ENCODE measurements around the gene EFHC1.

The EFHC1 gene

GRCh38 chr6:52557389-52558265 lies 137.5 kb downstream of the EFHC1 start:
- Histone ChIP-seq H3K9ac (ENCODE audit: low read depth in 1 of 2, low read length in 2 of 2) (peak overlapping the region in 1 of 2 donors; percentile 11), H3K4me3 (ENCODE audit: low read depth in 1 of 2, low read length in 2 of 2) (no peak overlapping the region), H3K27ac (ENCODE audit: low read depth, low read length) (no peak overlapping the region), H3K27me3 (ENCODE audit: control insufficient read depth in 1 of 2, insufficient read depth in 2 of 2, low read length in 2 of 2) (no peaks in the 10 kb centered on the region), H3K36me3 (ENCODE audit: control insufficient read depth in 1 of 2, insufficient read depth in 2 of 2, low read length in 2 of 2) (no peaks in the 10 kb centered on the region), H3K4me1 (ENCODE audit: control insufficient read depth in 1 of 2, insufficient read depth in 2 of 2, low read length in 2 of 2) (peaks cover 10 to 31% of the 10 kb centered on the region in 2 donors), H3K9me3 (ENCODE audit: control insufficient read depth in 1 of 2, low read length in 2 of 2) (no peaks in the 10 kb centered on the region)

- H3K36me3 ChIP-seq (ENCODE audit: control insufficient read depth in 1 of 2, insufficient read depth in 2 of 2, low read length in 2 of 2) = no peaks in the 10 kb centered on the region
- H3K9me3 ChIP-seq (ENCODE audit: control insufficient read depth in 1 of 2, low read length in 2 of 2) = no peaks in the 10 kb centered on the region
- no peak overlapping the region for H3K4me3 ChIP-seq (ENCODE audit: low read depth in 1 of 2, low read length in 2 of 2)
- H3K27me3 ChIP-seq (ENCODE audit: control insufficient read depth in 1 of 2, insufficient read depth in 2 of 2, low read length in 2 of 2) = no peaks in the 10 kb centered on the region
- peak overlapping the region in 1 of 2 donors; percentile 11 for H3K9ac ChIP-seq (ENCODE audit: low read depth in 1 of 2, low read length in 2 of 2)
- no peak overlapping the region for H3K27ac ChIP-seq (ENCODE audit: low read depth, low read length)
- peaks cover 13 to 29% of the 10 kb centered on the region in 2 donors for H3K4me1 ChIP-seq (ENCODE audit: control insufficient read depth in 1 of 2, insufficient read depth in 2 of 2, low read length in 2 of 2)
Measured at GRCh38 chr6:52558266-52559000, 138.3 kb downstream of the EFHC1 start.

GRCh38 chr6:52560462-52560861 lies 140.3 kb downstream of the EFHC1 start:
- Histone ChIP-seq H3K27me3 (ENCODE audit: control insufficient read depth in 1 of 2, insufficient read depth in 2 of 2, low read length in 2 of 2) (no peaks in the 10 kb centered on the region), H3K4me3 (ENCODE audit: low read depth in 1 of 2, low read length in 2 of 2) (no peak overlapping the region), H3K9ac (ENCODE audit: low read depth in 1 of 2, low read length in 2 of 2) (no peak overlapping the region), H3K4me1 (ENCODE audit: control insufficient read depth in 1 of 2, insufficient read depth in 2 of 2, low read length in 2 of 2) (peaks cover 30 to 44% of the 10 kb centered on the region in 2 donors), H3K36me3 (ENCODE audit: control insufficient read depth in 1 of 2, insufficient read depth in 2 of 2, low read length in 2 of 2) (no peaks in the 10 kb centered on the region), H3K27ac (ENCODE audit: low read depth, low read length) (no peak overlapping the region), H3K9me3 (ENCODE audit: control insufficient read depth in 1 of 2, low read length in 2 of 2) (no peaks in the 10 kb centered on the region)

- Histone ChIP-seq H3K9ac (ENCODE audit: low read depth in 1 of 2, low read length in 2 of 2) (no peak overlapping the region), H3K9me3 (ENCODE audit: control insufficient read depth in 1 of 2, low read length in 2 of 2) (no peaks in the 10 kb centered on the region), H3K27me3 (ENCODE audit: control insufficient read depth in 1 of 2, insufficient read depth in 2 of 2, low read length in 2 of 2) (no peaks in the 10 kb centered on the region), H3K36me3 (ENCODE audit: control insufficient read depth in 1 of 2, insufficient read depth in 2 of 2, low read length in 2 of 2) (no peaks in the 10 kb centered on the region), H3K4me3 (ENCODE audit: low read depth in 1 of 2, low read length in 2 of 2) (no peak overlapping the region), H3K27ac (ENCODE audit: low read depth, low read length) (no peak overlapping the region), H3K4me1 (ENCODE audit: control insufficient read depth in 1 of 2, insufficient read depth in 2 of 2, low read length in 2 of 2) (peaks cover 48 to 61% of the 10 kb centered on the region in 2 donors)
Measured at GRCh38 chr6:52562911-52563310, 142.8 kb downstream of the EFHC1 start.

- Histone ChIP-seq H3K4me1 (ENCODE audit: control insufficient read depth in 1 of 2, insufficient read depth in 2 of 2, low read length in 2 of 2) (peaks cover 50 to 54% of the 10 kb centered on the region in 2 donors), H3K9me3 (ENCODE audit: control insufficient read depth in 1 of 2, low read length in 2 of 2) (no peaks in the 10 kb centered on the region), H3K27ac (ENCODE audit: low read depth, low read length) (no peak overlapping the region), H3K36me3 (ENCODE audit: control insufficient read depth in 1 of 2, insufficient read depth in 2 of 2, low read length in 2 of 2) (no peaks in the 10 kb centered on the region), H3K9ac (ENCODE audit: low read depth in 1 of 2, low read length in 2 of 2) (no peak overlapping the region), H3K4me3 (ENCODE audit: low read depth in 1 of 2, low read length in 2 of 2) (no peak overlapping the region), H3K27me3 (ENCODE audit: control insufficient read depth in 1 of 2, insufficient read depth in 2 of 2, low read length in 2 of 2) (no peaks in the 10 kb centered on the region)
Measured at GRCh38 chr6:52564856-52565255, 144.7 kb downstream of the EFHC1 start.

GRCh38 chr6:52566201-52566600 lies 146.1 kb downstream of the EFHC1 start:
- Histone ChIP-seq H3K27ac (ENCODE audit: low read depth, low read length) (peak overlapping the region; percentile 17), H3K4me3 (ENCODE audit: low read depth in 1 of 2, low read length in 2 of 2) (no peak overlapping the region), H3K27me3 (ENCODE audit: control insufficient read depth in 1 of 2, insufficient read depth in 2 of 2, low read length in 2 of 2) (no peaks in the 10 kb centered on the region), H3K36me3 (ENCODE audit: control insufficient read depth in 1 of 2, insufficient read depth in 2 of 2, low read length in 2 of 2) (no peaks in the 10 kb centered on the region), H3K9me3 (ENCODE audit: control insufficient read depth in 1 of 2, low read length in 2 of 2) (no peaks in the 10 kb centered on the region), H3K4me1 (ENCODE audit: control insufficient read depth in 1 of 2, insufficient read depth in 2 of 2, low read length in 2 of 2) (peaks cover 49 to 50% of the 10 kb centered on the region in 2 donors), H3K9ac (ENCODE audit: low read depth in 1 of 2, low read length in 2 of 2) (no peak overlapping the region)

GRCh38 chr6:52566853-52567279 lies 146.7 kb downstream of the EFHC1 start:
- Histone ChIP-seq H3K27ac (ENCODE audit: low read depth, low read length) (peak overlapping the region; percentile 17), H3K4me3 (ENCODE audit: low read depth in 1 of 2, low read length in 2 of 2) (no peak overlapping the region), H3K27me3 (ENCODE audit: control insufficient read depth in 1 of 2, insufficient read depth in 2 of 2, low read length in 2 of 2) (no peaks in the 10 kb centered on the region), H3K9ac (ENCODE audit: low read depth in 1 of 2, low read length in 2 of 2) (no peak overlapping the region), H3K36me3 (ENCODE audit: control insufficient read depth in 1 of 2, insufficient read depth in 2 of 2, low read length in 2 of 2) (no peaks in the 10 kb centered on the region), H3K4me1 (ENCODE audit: control insufficient read depth in 1 of 2, insufficient read depth in 2 of 2, low read length in 2 of 2) (peaks cover 50 to 54% of the 10 kb centered on the region in 2 donors), H3K9me3 (ENCODE audit: control insufficient read depth in 1 of 2, low read length in 2 of 2) (no peaks in the 10 kb centered on the region)

- Histone ChIP-seq H3K36me3 (ENCODE audit: control insufficient read depth in 1 of 2, insufficient read depth in 2 of 2, low read length in 2 of 2) (no peaks in the 10 kb centered on the region), H3K9me3 (ENCODE audit: control insufficient read depth in 1 of 2, low read length in 2 of 2) (no peaks in the 10 kb centered on the region), H3K4me3 (ENCODE audit: low read depth in 1 of 2, low read length in 2 of 2) (no peak overlapping the region), H3K27ac (ENCODE audit: low read depth, low read length) (no peak overlapping the region), H3K9ac (ENCODE audit: low read depth in 1 of 2, low read length in 2 of 2) (no peak overlapping the region), H3K4me1 (ENCODE audit: control insufficient read depth in 1 of 2, insufficient read depth in 2 of 2, low read length in 2 of 2) (peaks cover 45 to 56% of the 10 kb centered on the region in 2 donors), H3K27me3 (ENCODE audit: control insufficient read depth in 1 of 2, insufficient read depth in 2 of 2, low read length in 2 of 2) (no peaks in the 10 kb centered on the region)
Measured at GRCh38 chr6:52568320-52568719, 148.2 kb downstream of the EFHC1 start.

GRCh38 chr6:52570291-52570700 lies 150.2 kb downstream of the EFHC1 start:
- Histone ChIP-seq H3K4me1 (ENCODE audit: control insufficient read depth in 1 of 2, insufficient read depth in 2 of 2, low read length in 2 of 2) (peaks cover 46 to 59% of the 10 kb centered on the region in 2 donors), H3K9me3 (ENCODE audit: control insufficient read depth in 1 of 2, low read length in 2 of 2) (no peaks in the 10 kb centered on the region), H3K4me3 (ENCODE audit: low read depth in 1 of 2, low read length in 2 of 2) (no peak overlapping the region), H3K36me3 (ENCODE audit: control insufficient read depth in 1 of 2, insufficient read depth in 2 of 2, low read length in 2 of 2) (no peaks in the 10 kb centered on the region), H3K9ac (ENCODE audit: low read depth in 1 of 2, low read length in 2 of 2) (no peak overlapping the region), H3K27ac (ENCODE audit: low read depth, low read length) (no peak overlapping the region), H3K27me3 (ENCODE audit: control insufficient read depth in 1 of 2, insufficient read depth in 2 of 2, low read length in 2 of 2) (no peaks in the 10 kb centered on the region)

- Histone ChIP-seq H3K27ac (ENCODE audit: low read depth, low read length) (no peak overlapping the region), H3K27me3 (ENCODE audit: control insufficient read depth in 1 of 2, insufficient read depth in 2 of 2, low read length in 2 of 2) (no peaks in the 10 kb centered on the region), H3K9me3 (ENCODE audit: control insufficient read depth in 1 of 2, low read length in 2 of 2) (no peaks in the 10 kb centered on the region), H3K9ac (ENCODE audit: low read depth in 1 of 2, low read length in 2 of 2) (no peak overlapping the region), H3K4me1 (ENCODE audit: control insufficient read depth in 1 of 2, insufficient read depth in 2 of 2, low read length in 2 of 2) (peaks cover 44 to 59% of the 10 kb centered on the region in 2 donors), H3K36me3 (ENCODE audit: control insufficient read depth in 1 of 2, insufficient read depth in 2 of 2, low read length in 2 of 2) (no peaks in the 10 kb centered on the region), H3K4me3 (ENCODE audit: low read depth in 1 of 2, low read length in 2 of 2) (no peak overlapping the region)
Measured at GRCh38 chr6:52571099-52571755, 151.1 kb downstream of the EFHC1 start.

All from duodenal mucosa (tissue), 2 donors.